Kidney epithelial cell (primary cell): ENCODE measurements around the gene RPL36A. TPM values are rescaled to one million over a fixed set of nuclear protein-coding genes. Genes with fewer than 3 reads are reported as not detected.

ENCODE experiments used
- DNase-seq: peaks from one replicate; pipeline ENCODE4 v3.0.0-alpha.2; 2010; ENCODE audit warnings: low read depth
- H3K27me3 ChIP-seq: 2 replicates; pipeline ENCODE4 v1.6.0; 2011; ENCODE audit warnings: low read length; ENCODE audit not compliant: control insufficient read depth, insufficient read depth
- H3K36me3 ChIP-seq: 2 replicates; pipeline ENCODE4 v1.5.1; 2011; ENCODE audit warnings: low read length; ENCODE audit not compliant: control insufficient read depth, insufficient read depth
- H3K4me3 ChIP-seq: 2 replicates; pipeline ENCODE4 v1.5.1; 2011; ENCODE audit warnings: low read depth, mild to moderate bottlenecking, control low read depth, low read length
- total RNA-seq: library from RNA; depleted of rRNA; stranded (reverse); fragments of >200 nt; gene quantifications from 2 replicates; pipeline ENCODE4 v1.2.3, GENCODE V29; 2015
- TF ChIP-seq, protein P1 (sequence below): IDR thresholded peaks from 2 replicates; pipeline ENCODE4 v1.5.1; 2011; ENCODE audit warnings: mild to moderate bottlenecking, moderate library complexity, low read length, control low read depth, inconsistent platforms; ENCODE audit not compliant: insufficient read depth, poor library complexity, severe bottlenecking

RPL36A gene
- total RNA-seq, 1 donor from 2014 or later, result 3,844 TPM

- H3K36me3 ChIP-seq, result no peaks in the 10 kb centered on the region
- no peak overlapping the region for H3K4me3 ChIP-seq
- TF ChIP-seq, protein P1, sequence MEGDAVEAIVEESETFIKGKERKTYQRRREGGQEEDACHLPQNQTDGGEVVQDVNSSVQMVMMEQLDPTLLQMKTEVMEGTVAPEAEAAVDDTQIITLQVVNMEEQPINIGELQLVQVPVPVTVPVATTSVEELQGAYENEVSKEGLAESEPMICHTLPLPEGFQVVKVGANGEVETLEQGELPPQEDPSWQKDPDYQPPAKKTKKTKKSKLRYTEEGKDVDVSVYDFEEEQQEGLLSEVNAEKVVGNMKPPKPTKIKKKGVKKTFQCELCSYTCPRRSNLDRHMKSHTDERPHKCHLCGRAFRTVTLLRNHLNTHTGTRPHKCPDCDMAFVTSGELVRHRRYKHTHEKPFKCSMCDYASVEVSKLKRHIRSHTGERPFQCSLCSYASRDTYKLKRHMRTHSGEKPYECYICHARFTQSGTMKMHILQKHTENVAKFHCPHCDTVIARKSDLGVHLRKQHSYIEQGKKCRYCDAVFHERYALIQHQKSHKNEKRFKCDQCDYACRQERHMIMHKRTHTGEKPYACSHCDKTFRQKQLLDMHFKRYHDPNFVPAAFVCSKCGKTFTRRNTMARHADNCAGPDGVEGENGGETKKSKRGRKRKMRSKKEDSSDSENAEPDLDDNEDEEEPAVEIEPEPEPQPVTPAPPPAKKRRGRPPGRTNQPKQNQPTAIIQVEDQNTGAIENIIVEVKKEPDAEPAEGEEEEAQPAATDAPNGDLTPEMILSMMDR, result peak; percentile 69
- H3K27me3 ChIP-seq, result no peaks in the 10 kb centered on the region
- peak; percentile 39 for DNase-seq
Measured at GRCh38 chrX:101415180-101416145, 24.7 kb downstream of the RPL36A start.

GRCh38 chrX:101416691-101417090 is 25.9 kb downstream of the RPL36A start:
- DNase-seq, result no peak
- H3K4me3 ChIP-seq, result no peak overlapping the region
- H3K36me3 ChIP-seq, result no peaks in the 10 kb centered on the region
- H3K27me3 ChIP-seq, result no peaks in the 10 kb centered on the region
- TF ChIP-seq, protein P1, result no peak

- DNase-seq, result no peak
Measured at GRCh38 chrX:101417190-101417589, 26.4 kb downstream of the RPL36A start.

DNA sequence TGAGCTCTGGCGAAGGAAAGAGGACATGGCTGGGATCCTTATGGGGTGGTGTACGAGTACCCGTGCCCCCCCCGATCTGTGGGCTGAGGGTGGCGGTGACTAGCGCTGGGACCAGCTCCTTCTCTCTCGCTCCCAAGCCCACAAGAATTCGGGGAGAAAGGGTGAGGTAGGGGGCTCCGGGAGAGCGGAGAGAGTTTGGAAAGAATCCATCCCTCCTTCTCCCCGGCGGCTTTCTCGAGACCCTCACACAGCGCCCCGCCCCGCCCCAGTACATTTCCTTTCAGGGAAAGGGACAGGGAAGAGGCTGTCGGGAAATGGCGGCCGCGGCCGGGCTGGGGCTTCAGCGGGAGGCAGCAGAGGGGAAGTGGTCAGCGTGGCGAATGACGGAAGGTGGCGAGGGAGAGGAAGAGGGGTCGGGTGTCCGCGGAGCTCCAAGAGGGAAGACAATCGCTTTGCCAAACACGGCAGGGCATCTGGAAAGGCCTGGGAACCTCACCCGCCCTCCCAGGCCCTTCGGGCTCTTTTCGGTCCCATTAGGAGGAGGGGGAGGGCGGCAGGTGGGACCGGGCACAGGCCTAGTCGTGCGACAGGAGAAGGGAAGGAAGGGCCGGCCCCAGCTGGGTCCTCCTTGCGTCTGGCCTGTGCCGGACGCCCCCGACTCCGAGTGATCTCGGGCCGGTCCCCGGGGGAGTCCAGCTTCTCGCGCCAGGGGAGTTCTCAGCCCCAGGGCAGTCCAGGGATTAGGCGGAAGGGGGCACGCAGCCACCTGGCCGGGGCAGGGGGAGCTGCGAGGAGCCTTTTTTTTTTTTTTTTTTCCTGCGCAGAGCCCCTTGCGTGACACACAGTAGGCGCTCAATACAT is 27.4 kb downstream of the RPL36A start:
- Histone ChIP-seq H3K4me3 (peak overlapping the region; percentile 49), H3K27me3 (no peaks in the 10 kb centered on the region), H3K36me3 (no peaks in the 10 kb centered on the region)
- DNase-seq, result no peak
- TF ChIP-seq, protein P1, result no peak

More at GRCh38 chrX:101417190-101417589, 26.4 kb downstream of the RPL36A start:
- TF ChIP-seq, protein P1, result no peak
- H3K4me3 ChIP-seq, result no peak overlapping the region
- no peaks in the 10 kb centered on the region for H3K36me3 ChIP-seq
- H3K27me3 ChIP-seq, result no peaks in the 10 kb centered on the region

GRCh38 chrX:101419489-101419888 is 28.7 kb downstream of the RPL36A start:
- no peak for DNase-seq
- H3K27me3 ChIP-seq, result no peaks in the 10 kb centered on the region
- no peaks in the 10 kb centered on the region for H3K36me3 ChIP-seq
- no peak overlapping the region for H3K4me3 ChIP-seq
- TF ChIP-seq, protein P1, result no peak
